Endothelial cell of umbilical vein (primary cell): ENCODE data around the gene ATRNL1. TPM values are rescaled to one million over a fixed set of nuclear protein-coding genes. Genes with fewer than 3 reads are reported as not detected.

Experiments
- BruUV-seq: library from RNA; stranded (reverse); fragments of 400-500 nt; replicated peaks from 2 replicates; lab custom pipeline; 2021; lab: Mats Ljungman, UMichigan
- CTCF ChIA-PET: fragments of 300-600, 350-600 bp; sonication (Branson Sonifier 250); formaldehyde crosslinking; loops from one replicate; lab custom pipeline; 2021; ENCODE audit warnings: antibody characterized with exemption, inconsistent platforms; lab: Charles Lee
- POLR2A ChIA-PET: fragments of 300-600, 350-600 bp; sonication (Branson Sonifier 250); formaldehyde crosslinking; loops from one replicate; lab custom pipeline; 2021; ENCODE audit warnings: antibody characterized with exemption, inconsistent platforms; lab: Charles Lee
- DNase-seq: peaks from one replicate; pipeline ENCODE4 v3.0.0-alpha.2; 2011; ENCODE audit warnings: low read depth, low spot score
- FAIRE-seq: peaks from 2 replicates; lab custom pipeline; 2011; peaks lifted over from hg19 to GRCh38; lab: Jason Lieb, UNC
- H2AFZ ChIP-seq: 2 replicates; pipeline ENCODE4 v1.6.0; 2012; ENCODE audit warnings: low read depth, low read length, control low read depth, inconsistent platforms
- H3K27ac ChIP-seq: 2 replicates; pipeline ENCODE4 v1.5.1; 2011; ENCODE audit warnings: low read depth, mild to moderate bottlenecking, control low read depth, low read length, moderate library complexity; ENCODE audit not compliant: insufficient read depth
- H3K27me3 ChIP-seq, 2 experiments: 2 replicates each; pipeline versions ENCODE4 v1.6.0 to v1.6.1; 2011; ENCODE audit warnings: low read length in 2 of 2, mixed read lengths in 1 of 2; ENCODE audit not compliant: control insufficient read depth in 2 of 2, insufficient read depth in 2 of 2
- H3K36me3 ChIP-seq, 2 experiments: 2 replicates in 1 of 2; 3 replicates in 1 of 2; pipeline ENCODE4 v1.5.1; 2011; ENCODE audit warnings: low read length in 2 of 2, mild to moderate bottlenecking in 1 of 2, moderate library complexity in 1 of 2; ENCODE audit not compliant: control insufficient read depth in 2 of 2, insufficient read depth in 2 of 2; ENCODE audit errors: extremely low read depth in 1 of 2
- H3K4me1 ChIP-seq: 3 replicates; pipeline ENCODE4 v1.5.1; 2011; ENCODE audit warnings: mild to moderate bottlenecking, low read length; ENCODE audit not compliant: control insufficient read depth, insufficient read depth; ENCODE audit errors: extremely low read depth
- H3K4me2 ChIP-seq: 2 replicates; pipeline ENCODE4 v1.6.1; 2011; ENCODE audit warnings: low read length, control low read depth, mixed read lengths; ENCODE audit not compliant: insufficient read depth
- H3K4me3 ChIP-seq, 3 experiments: fragments of 200-600 bp in 1 of 3; sonication (generic), shearing (Covaris generic) in 1 of 3; replicated peaks in 1 of 3; 2 replicates each; pipeline ENCODE4 v1.5.1; 2011 to 2016; ENCODE audit warnings: control low read depth in 3 of 3, low read length in 3 of 3, mild to moderate bottlenecking in 2 of 3, inconsistent platforms in 1 of 3, low read depth in 1 of 3, moderate library complexity in 1 of 3; ENCODE audit not compliant: insufficient read depth in 1 of 3
- H3K79me2 ChIP-seq: 2 replicates; pipeline ENCODE4 v1.6.0; 2012; ENCODE audit warnings: low read length, inconsistent platforms; ENCODE audit not compliant: control insufficient read depth, insufficient read depth
- H3K9ac ChIP-seq: replicated peaks from 2 replicates; pipeline ENCODE3; 2011; ENCODE audit warnings: low read length, control low read depth; ENCODE audit not compliant: insufficient read depth; ENCODE audit errors: extremely low read depth
- H3K9me1 ChIP-seq: replicated peaks from 3 replicates; pipeline ENCODE4 v1.6.0; 2011; ENCODE audit warnings: mild to moderate bottlenecking, low read length; ENCODE audit not compliant: control insufficient read depth, insufficient read depth; ENCODE audit errors: extremely low read depth
- H3K9me3 ChIP-seq: replicated peaks from 2 replicates; pipeline ENCODE4 v1.5.1; 2012; ENCODE audit warnings: low read length, inconsistent platforms; ENCODE audit not compliant: control insufficient read depth, insufficient read depth
- H4K20me1 ChIP-seq: replicated peaks from 2 replicates; pipeline ENCODE3; 2011; ENCODE audit warnings: mild to moderate bottlenecking, low read length; ENCODE audit not compliant: control insufficient read depth, insufficient read depth; ENCODE audit errors: extremely low read depth
- EZH2 ChIP-seq: IDR thresholded peaks from 2 replicates; pipeline ENCODE4 v1.6.1; 2012; ENCODE audit warnings: borderline replicate concordance, low read depth, mild to moderate bottlenecking, moderate library complexity, low read length, inconsistent platforms; ENCODE audit not compliant: severe bottlenecking
- FOS ChIP-seq: IDR thresholded peaks from 2 replicates; pipeline ENCODE4 v1.6.1; 2011; ENCODE audit warnings: mild to moderate bottlenecking, low read length, moderate library complexity, borderline replicate concordance; ENCODE audit not compliant: insufficient read depth
- GATA2 ChIP-seq: IDR thresholded peaks from 2 replicates; pipeline ENCODE4 v1.7.0; 2011; ENCODE audit warnings: low read depth, mild to moderate bottlenecking, moderate library complexity, mixed read lengths, low read length; ENCODE audit not compliant: insufficient read length, insufficient read depth
- JUN ChIP-seq: IDR thresholded peaks from 2 replicates; pipeline ENCODE4 v1.6.1; 2011; ENCODE audit warnings: borderline replicate concordance, low read depth; ENCODE audit not compliant: insufficient read length, insufficient read depth
- MYC ChIP-seq: IDR thresholded peaks from one replicate; pipeline ENCODE4 v1.6.1; 2011; ENCODE audit warnings: mild to moderate bottlenecking, low read depth, low read length
- POLR2A ChIP-seq: IDR thresholded peaks from 2 replicates; pipeline ENCODE4 v1.6.1; 2012; ENCODE audit warnings: low read depth, mild to moderate bottlenecking, control low read depth, low read length
- POLR2AphosphoS5 ChIP-seq: IDR thresholded peaks from 2 replicates; pipeline ENCODE4 v1.6.1; 2012; ENCODE audit warnings: low read depth, mild to moderate bottlenecking, control low read depth, low read length, moderate library complexity; ENCODE audit not compliant: insufficient read depth
- dilution Hi-C: fragments of 300-500 bp; cut with MboI; formaldehyde crosslinking; loops from one replicate; pipeline ENCODE4 v1.15.0; 2019; ENCODE audit warnings: low sequenced_read_pairs; ENCODE audit not compliant: extremely low pct_ligation_motif_present
- intact Hi-C: fragments of 100-400 bp; cut with micrococcal nuclease; formaldehyde crosslinking; loops from one replicate; pipeline ENCODE4 v1.10.0; 2022
- polyA plus RNA-seq, 4 experiments: library from polyadenylated mRNA; depleted of rRNA in 3 of 4; stranded (reverse) in 3 of 4; unstranded in 1 of 4; fragments of >200 nt; gene quantifications; 2 replicates each; pipeline versions ENCODE4 v1.2.1 to v1.2.3, GENCODE V29; 2011 to 2012; ENCODE audit warnings: missing spikeins in 1 of 4
- total RNA-seq: library from RNA; stranded (reverse); gene quantifications from 2 replicates; pipeline ENCODE4 v1.2.3, GENCODE V29; 2021
- TF ChIP-seq, protein P1 (sequence below), 2 donors: IDR thresholded peaks; 1 replicate in 1 of 2; 2 replicates in 1 of 2; pipeline ENCODE4 v1.5.1; 2011; ENCODE audit warnings: low read length in 2 of 2, mild to moderate bottlenecking in 2 of 2, moderate library complexity in 2 of 2, control low read depth in 1 of 2, inconsistent platforms in 1 of 2, low read depth in 1 of 2; ENCODE audit not compliant: insufficient read depth in 1 of 2; ENCODE audit errors: extremely low read depth in 1 of 2
- TF ChIP-seq, protein P2 (sequence below): IDR thresholded peaks from 2 replicates; pipeline ENCODE4 v1.6.1; 2011; ENCODE audit not compliant: insufficient read depth, insufficient read length

ATRNL1 gene
- total and polyA plus RNA-seq, 2 donors (not counting 3 experiments of a cell fraction or from before 2014, with no cell fraction given) = not detected

DNA sequence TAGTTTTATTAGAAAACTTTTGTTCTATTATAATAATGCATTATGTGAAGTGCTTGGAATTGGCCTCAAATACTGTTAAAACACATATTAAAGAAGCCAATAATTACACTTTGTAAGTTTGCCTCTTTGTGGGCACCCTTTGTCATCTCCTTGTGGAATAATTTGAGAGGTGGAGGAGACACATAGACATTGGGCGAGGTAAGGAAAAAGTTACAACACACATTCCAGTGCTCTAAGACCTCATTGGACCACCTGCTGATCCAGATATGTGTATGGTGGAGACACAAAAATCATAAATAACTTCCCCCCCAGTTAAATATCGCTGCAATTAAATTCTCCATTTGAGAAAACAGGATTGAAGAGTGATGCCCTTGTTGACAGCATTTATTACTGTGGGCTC, 668.0 kb downstream of the ATRNL1 start:
- no peak for TF ChIP-seq FOS
- no peak for TF ChIP-seq POLR2AphosphoS5
- TF ChIP-seq JUN = no peak
- no peak for TF ChIP-seq POLR2A
- TF ChIP-seq MYC = no peak
- TF ChIP-seq, protein P1, sequence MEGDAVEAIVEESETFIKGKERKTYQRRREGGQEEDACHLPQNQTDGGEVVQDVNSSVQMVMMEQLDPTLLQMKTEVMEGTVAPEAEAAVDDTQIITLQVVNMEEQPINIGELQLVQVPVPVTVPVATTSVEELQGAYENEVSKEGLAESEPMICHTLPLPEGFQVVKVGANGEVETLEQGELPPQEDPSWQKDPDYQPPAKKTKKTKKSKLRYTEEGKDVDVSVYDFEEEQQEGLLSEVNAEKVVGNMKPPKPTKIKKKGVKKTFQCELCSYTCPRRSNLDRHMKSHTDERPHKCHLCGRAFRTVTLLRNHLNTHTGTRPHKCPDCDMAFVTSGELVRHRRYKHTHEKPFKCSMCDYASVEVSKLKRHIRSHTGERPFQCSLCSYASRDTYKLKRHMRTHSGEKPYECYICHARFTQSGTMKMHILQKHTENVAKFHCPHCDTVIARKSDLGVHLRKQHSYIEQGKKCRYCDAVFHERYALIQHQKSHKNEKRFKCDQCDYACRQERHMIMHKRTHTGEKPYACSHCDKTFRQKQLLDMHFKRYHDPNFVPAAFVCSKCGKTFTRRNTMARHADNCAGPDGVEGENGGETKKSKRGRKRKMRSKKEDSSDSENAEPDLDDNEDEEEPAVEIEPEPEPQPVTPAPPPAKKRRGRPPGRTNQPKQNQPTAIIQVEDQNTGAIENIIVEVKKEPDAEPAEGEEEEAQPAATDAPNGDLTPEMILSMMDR (IDR thresholded peaks at IDR 0.05; ENCODE audit: extremely low read depth in 1 of 2, insufficient read depth in 1 of 2, low read depth in 1 of 2, low read length in 2 of 2) = no peak
- TF ChIP-seq GATA2 = no peak
- H3K27me3 ChIP-seq = no peaks in the 10 kb centered on the region
- no peak overlapping the region for H2AFZ ChIP-seq
- intact Hi-C loops = no loop called here
- no TSS peak for BruUV-seq
- H3K4me2 ChIP-seq = no peak overlapping the region
- dilution Hi-C loops = no loop called here
- H3K9me1 ChIP-seq = no peaks in the 10 kb centered on the region
- no peaks in the 10 kb centered on the region for H3K79me2 ChIP-seq
- no peaks in the 10 kb centered on the region for H3K9me3 ChIP-seq
- H3K27ac ChIP-seq = no peak overlapping the region
- H3K9ac ChIP-seq = no peak overlapping the region
- ChIA-PET CTCF (no interaction called here), POLR2A (no interaction called here)
- no peak for FAIRE-seq
- no peak for DNase-seq
- no peaks in the 10 kb centered on the region for H3K4me1 ChIP-seq
- no peak overlapping the region for H3K4me3 ChIP-seq
- H4K20me1 ChIP-seq = no peaks in the 10 kb centered on the region
- H3K36me3 ChIP-seq = no peaks in the 10 kb centered on the region

DNA sequence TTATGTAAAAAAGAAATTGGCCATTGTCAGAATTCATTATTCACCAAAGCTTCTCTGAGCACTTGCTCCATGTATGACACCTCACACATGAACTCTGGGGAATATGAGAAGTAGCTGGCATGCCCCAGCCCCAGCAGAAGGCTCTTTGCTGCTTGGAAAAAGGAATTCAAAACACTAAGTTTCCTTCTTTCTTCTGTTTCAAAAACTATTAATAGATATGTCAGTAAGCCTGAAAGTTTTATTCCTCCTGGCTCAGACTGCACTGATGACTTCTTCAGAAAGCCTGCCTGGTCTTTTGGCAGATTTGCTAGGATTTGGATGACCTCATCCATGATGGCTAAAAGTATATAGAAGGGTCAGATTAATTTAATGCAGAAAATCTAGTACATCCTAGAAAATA, 668.9 kb downstream of the ATRNL1 start:
- Histone ChIP-seq H2AFZ (no peak overlapping the region), H3K27ac (no peak overlapping the region), H3K9me3 (no peaks in the 10 kb centered on the region), H3K9me1 (no peaks in the 10 kb centered on the region), H3K79me2 (no peaks in the 10 kb centered on the region), H3K4me2 (no peak overlapping the region), H3K9ac (no peak overlapping the region), H3K36me3 (no peaks in the 10 kb centered on the region), H3K27me3 (no peaks in the 10 kb centered on the region), H4K20me1 (no peaks in the 10 kb centered on the region), H3K4me3 (no peak overlapping the region), H3K4me1 (no peaks in the 10 kb centered on the region)
- intact Hi-C loops (no loop called here), dilution Hi-C loops (no loop called here)
- POLR2A ChIA-PET = no interaction called here
- DNase-seq = no peak
- CTCF ChIA-PET = no interaction called here
- BruUV-seq = no TSS peak
- FAIRE-seq = no peak
- TF ChIP-seq, protein P1 (IDR thresholded peaks at IDR 0.05; ENCODE audit: extremely low read depth in 1 of 2, insufficient read depth in 1 of 2, low read depth in 1 of 2, low read length in 2 of 2) = no peak
- TF ChIP-seq JUN (no peak), POLR2AphosphoS5 (no peak), EZH2 (no peak), MYC (no peak), POLR2A (no peak), GATA2 (no peak), FOS (no peak)
- TF ChIP-seq, protein P2, sequence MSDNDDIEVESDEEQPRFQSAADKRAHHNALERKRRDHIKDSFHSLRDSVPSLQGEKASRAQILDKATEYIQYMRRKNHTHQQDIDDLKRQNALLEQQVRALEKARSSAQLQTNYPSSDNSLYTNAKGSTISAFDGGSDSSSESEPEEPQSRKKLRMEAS = no peak
